Calu3 (cell line): ENCODE measurements around the gene PTGDR. TPM values are rescaled to one million over a fixed set of nuclear protein-coding genes. Genes with fewer than 3 reads are reported as not detected.

Experiments
- BruUV-seq: library from RNA; stranded (reverse); fragments of 400-500 nt; replicated peaks from 2 replicates; lab custom pipeline; 2021; lab: Mats Ljungman, UMichigan
- CTCF ChIA-PET: fragments of 300-600 bp; sonication (Branson Sonifier 250); formaldehyde crosslinking; loops from one replicate; lab custom pipeline; 2022; ENCODE audit warnings: antibody characterized with exemption; lab: Charles Lee
- DNase-seq: peaks from one replicate; pipeline ENCODE4 v3.0.0; 2022
- H3K27ac Mint-ChIP-seq: one replicate; pipeline ENCODE4 v1.8.0; 2022; ENCODE audit warnings: mixed read lengths; ENCODE audit not compliant: unreplicated experiment
- H3K27me3 Mint-ChIP-seq: one replicate; pipeline ENCODE4 v1.8.0; 2022; ENCODE audit warnings: mixed read lengths; ENCODE audit not compliant: unreplicated experiment
- H3K36me3 Mint-ChIP-seq: one replicate; pipeline ENCODE4 v1.8.0; 2022; ENCODE audit warnings: mild to moderate bottlenecking, moderate library complexity, mixed read lengths; ENCODE audit not compliant: insufficient read depth, unreplicated experiment
- H3K4me1 Mint-ChIP-seq: one replicate; pipeline ENCODE4 v1.8.0; 2022; ENCODE audit warnings: mild to moderate bottlenecking, low read depth, mixed read lengths; ENCODE audit not compliant: unreplicated experiment
- H3K4me3 Mint-ChIP-seq: one replicate; pipeline ENCODE4 v1.8.0; 2022; ENCODE audit warnings: mild to moderate bottlenecking, low read depth, moderate library complexity, mixed read lengths; ENCODE audit not compliant: unreplicated experiment
- H3K9me3 Mint-ChIP-seq: one replicate; pipeline ENCODE4 v1.8.0; 2022; ENCODE audit warnings: low read depth, mixed read lengths; ENCODE audit not compliant: unreplicated experiment
- CTCF ChIP-seq: fragments of 200-600 bp; IDR thresholded peaks from one replicate; pipeline ENCODE4 v1.8.0; 2022; ENCODE audit warnings: antibody characterized with exemption; ENCODE audit not compliant: unreplicated experiment
- intact Hi-C: fragments of 100-400 bp; cut with micrococcal nuclease; formaldehyde crosslinking; loops from one replicate; pipeline ENCODE4 v1.10.0; 2022; ENCODE audit not compliant: unreplicated experiment
- total RNA-seq: library from RNA; stranded (reverse); gene quantifications from 2 replicates; pipeline ENCODE4 v1.2.3, GENCODE V29; 2022

Gene PTGDR
- total RNA-seq, 1 experiment from 2014 or later = not detected

GRCh38 chr14:52263190-52263589 lies 4.3 kb upstream of the PTGDR start:
- Mint-ChIP-seq H3K4me1 (no peaks in the 10 kb centered on the region), H3K36me3 (no peaks in the 10 kb centered on the region), H3K4me3 (no peak overlapping the region), H3K9me3 (no peaks in the 10 kb centered on the region), H3K27me3 (peaks cover 39% of the 10 kb centered on the region), H3K27ac (no peak overlapping the region)
- TF ChIP-seq CTCF = no peak
- CTCF ChIA-PET = no interaction called here
- intact Hi-C loops = no loop called here
- BruUV-seq = no TSS peak
- DNase-seq = no peak

GRCh38 chr14:52265253-52265652 lies 2.2 kb upstream of the PTGDR start:
- CTCF ChIA-PET = no interaction called here
- H3K4me3 Mint-ChIP-seq = no peak overlapping the region
- no peak for TF ChIP-seq CTCF
- no peak for DNase-seq
- BruUV-seq = no TSS peak
- intact Hi-C loops = no loop called here
- H3K9me3 Mint-ChIP-seq = no peaks in the 10 kb centered on the region
- H3K4me1 Mint-ChIP-seq = no peaks in the 10 kb centered on the region
- H3K36me3 Mint-ChIP-seq = no peaks in the 10 kb centered on the region
- H3K27ac Mint-ChIP-seq = no peak overlapping the region
- peaks cover 37% of the 10 kb centered on the region for H3K27me3 Mint-ChIP-seq

- Mint-ChIP-seq H3K27ac (no peak overlapping the region), H3K4me3 (no peak overlapping the region), H3K9me3 (no peaks in the 10 kb centered on the region), H3K36me3 (no peaks in the 10 kb centered on the region), H3K4me1 (no peaks in the 10 kb centered on the region), H3K27me3 (peaks cover 28% of the 10 kb centered on the region)
- CTCF ChIA-PET = no interaction called here
- no peak for DNase-seq
- TF ChIP-seq CTCF = no peak
- BruUV-seq = no TSS peak
- intact Hi-C loops = no loop called here
Measured at GRCh38 chr14:52266179-52266578, 1.3 kb upstream of the PTGDR start.

GRCh38 chr14:52266782-52267181 lies 716 bp upstream of the PTGDR start:
- Mint-ChIP-seq H3K27ac (no peak overlapping the region), H3K4me3 (no peak overlapping the region), H3K9me3 (no peaks in the 10 kb centered on the region), H3K4me1 (no peaks in the 10 kb centered on the region), H3K27me3 (peaks cover 27% of the 10 kb centered on the region), H3K36me3 (no peaks in the 10 kb centered on the region)
- DNase-seq = no peak
- CTCF ChIA-PET = no interaction called here
- BruUV-seq = no TSS peak
- intact Hi-C loops = no loop called here
- no peak for TF ChIP-seq CTCF
